Activated CD4-positive, alpha-beta T cell treated with anti-CD3 and anti-CD28 coated beads, Interleukin-2, amount 10 ng/mL, durations not matched to agents 24 days and 14 days (primary cell): ENCODE measurements around the gene ENAH. TPM values are rescaled to one million over a fixed set of nuclear protein-coding genes. Genes with fewer than 3 reads are reported as not detected.

ENCODE experiments used
- DNase-seq: peaks from one replicate; pipeline ENCODE4 v3.0.0; 2022
- H3K27ac Mint-ChIP-seq: one replicate; pipeline ENCODE4 v1.8.0; 2022; ENCODE audit warnings: mild to moderate bottlenecking, mixed read lengths
- H3K27me3 Mint-ChIP-seq: one replicate; pipeline ENCODE4 v1.8.0; 2022; ENCODE audit warnings: mixed read lengths
- H3K36me3 Mint-ChIP-seq: one replicate; pipeline ENCODE4 v1.8.0; 2022; ENCODE audit warnings: low read depth, mild to moderate bottlenecking, mixed read lengths
- H3K4me1 Mint-ChIP-seq: one replicate; pipeline ENCODE4 v1.8.0; 2021; ENCODE audit warnings: mixed read lengths
- H3K4me3 Mint-ChIP-seq: one replicate; pipeline ENCODE4 v1.8.0; 2022; ENCODE audit warnings: mild to moderate bottlenecking, moderate library complexity, mixed read lengths
- H3K9me3 Mint-ChIP-seq: one replicate; pipeline ENCODE4 v1.8.0; 2021; ENCODE audit warnings: mixed read lengths
- intact Hi-C: fragments of 100-400 bp; cut with micrococcal nuclease; formaldehyde crosslinking; loops from one replicate; pipeline ENCODE4 v1.15.1; 2023
- total RNA-seq: library from RNA; stranded (reverse); gene quantifications from 2 replicates; pipeline ENCODE4 v1.2.3, GENCODE V29; 2022

The ENAH gene
- total RNA-seq, 1 donor from 2014 or later: 0.33 TPM

DNA sequence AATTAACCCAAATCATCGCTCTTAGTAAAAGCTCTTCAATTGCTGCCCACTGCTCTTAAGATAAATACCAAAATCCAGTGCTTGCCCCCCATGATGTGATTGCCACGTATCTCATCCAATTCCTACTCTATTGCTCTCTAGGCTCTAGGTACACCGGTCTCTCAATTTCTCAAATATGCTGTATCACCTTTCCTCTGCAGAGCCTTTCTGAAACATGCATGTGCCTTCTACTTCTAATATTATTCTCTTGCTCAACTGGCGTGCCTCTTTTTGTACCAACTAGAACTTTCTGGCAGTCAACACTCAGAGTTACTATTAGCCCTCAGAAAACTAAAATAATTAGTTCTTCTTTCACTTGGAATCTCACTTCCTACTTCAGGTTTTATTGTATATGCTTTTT is 113.3 kb downstream of the ENAH start:
- intact Hi-C loops: no loop called here
- Mint-ChIP-seq H3K4me1 (no peaks in the 10 kb centered on the region), H3K36me3 (no peaks in the 10 kb centered on the region), H3K4me3 (no peak overlapping the region), H3K27me3 (peaks cover 29% of the 10 kb centered on the region), H3K9me3 (no peaks in the 10 kb centered on the region), H3K27ac (no peak overlapping the region)
- DNase-seq: no peak

DNA sequence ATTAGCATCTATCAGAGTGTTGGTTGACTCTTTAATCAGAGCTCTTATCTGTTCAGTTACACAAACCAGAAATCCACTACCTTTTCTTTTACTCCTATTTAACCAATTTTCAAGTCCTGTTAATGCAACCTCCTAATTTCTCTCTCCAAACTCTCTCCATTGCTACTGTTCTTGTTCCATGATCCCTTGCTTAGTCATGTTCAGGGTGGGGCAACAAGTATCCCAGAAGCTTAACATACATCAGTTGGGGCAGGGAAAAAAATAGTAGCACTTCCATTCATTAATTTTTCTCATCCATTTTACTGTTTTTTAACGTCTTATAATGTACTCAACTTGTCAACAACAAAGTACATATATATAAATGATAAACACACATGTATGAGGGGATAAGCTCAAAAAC is 113.9 kb downstream of the ENAH start:
- Mint-ChIP-seq H3K27ac (no peak overlapping the region), H3K9me3 (no peaks in the 10 kb centered on the region), H3K4me3 (no peak overlapping the region), H3K27me3 (peaks cover 31% of the 10 kb centered on the region), H3K36me3 (no peaks in the 10 kb centered on the region), H3K4me1 (no peaks in the 10 kb centered on the region)
- no peak for DNase-seq
- intact Hi-C loops: no loop called here

DNA sequence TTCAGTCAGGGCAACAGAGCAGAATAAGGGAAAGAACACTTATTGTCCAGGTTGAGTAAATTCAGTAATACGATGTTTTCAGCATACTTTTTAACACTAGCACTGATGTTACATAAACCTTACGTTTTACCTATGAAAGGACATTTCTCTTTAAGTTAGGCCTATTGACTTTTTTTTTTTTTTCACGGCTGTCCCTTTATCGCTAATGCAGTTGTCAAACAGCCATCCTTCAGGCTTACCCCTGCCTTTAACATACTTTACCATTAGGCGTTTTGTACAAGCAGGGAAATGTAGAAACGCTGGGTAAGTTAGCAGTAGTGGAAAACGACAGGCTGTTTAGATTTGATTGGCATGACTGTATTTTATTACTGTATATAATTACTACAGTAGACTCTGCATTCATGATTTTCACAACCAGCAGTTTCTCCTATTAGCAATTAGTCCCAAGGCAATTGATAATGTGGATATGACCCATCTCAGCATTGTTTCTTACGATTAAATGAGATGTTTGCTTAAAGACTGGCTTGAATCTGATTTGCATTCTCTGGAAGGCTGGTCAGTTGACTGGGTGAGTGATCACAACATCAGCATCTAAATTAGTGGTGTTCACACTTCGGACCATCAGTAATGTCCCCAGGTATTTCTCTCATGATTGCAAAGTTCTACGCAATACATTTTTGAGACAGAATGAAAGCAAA is 115.2 kb downstream of the ENAH start:
- intact Hi-C loops: no loop called here
- no peaks in the 10 kb centered on the region for H3K9me3 Mint-ChIP-seq
- H3K4me3 Mint-ChIP-seq: no peak overlapping the region
- no peaks in the 10 kb centered on the region for H3K4me1 Mint-ChIP-seq
- H3K27ac Mint-ChIP-seq: no peak overlapping the region
- no peak for DNase-seq
- no peaks in the 10 kb centered on the region for H3K36me3 Mint-ChIP-seq
- H3K27me3 Mint-ChIP-seq: peaks cover 42% of the 10 kb centered on the region

DNA sequence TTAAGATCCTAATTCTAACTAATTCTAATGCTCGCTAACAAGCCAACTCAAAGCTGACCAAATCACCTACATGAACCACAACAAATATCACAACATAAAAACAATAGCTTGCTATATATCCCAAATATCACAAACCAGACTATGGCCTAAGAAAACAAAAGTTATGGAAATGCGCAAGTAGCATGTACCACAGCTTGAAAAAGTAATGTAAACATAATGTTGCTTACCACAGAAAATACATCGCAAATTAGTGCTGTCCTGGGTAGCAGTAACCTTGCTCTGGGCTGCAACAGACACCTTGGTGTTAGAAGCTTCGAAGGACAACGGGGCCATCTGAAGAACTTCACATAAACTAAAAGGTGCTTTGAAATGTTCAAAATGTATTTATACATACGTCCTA is 117.6 kb downstream of the ENAH start:
- no peaks in the 10 kb centered on the region for H3K4me1 Mint-ChIP-seq
- no peaks in the 10 kb centered on the region for H3K36me3 Mint-ChIP-seq
- no peaks in the 10 kb centered on the region for H3K9me3 Mint-ChIP-seq
- no peak overlapping the region for H3K4me3 Mint-ChIP-seq
- no peak for DNase-seq
- H3K27ac Mint-ChIP-seq: no peak overlapping the region
- peaks cover 49% of the 10 kb centered on the region for H3K27me3 Mint-ChIP-seq
- intact Hi-C loops: no loop called here

DNA sequence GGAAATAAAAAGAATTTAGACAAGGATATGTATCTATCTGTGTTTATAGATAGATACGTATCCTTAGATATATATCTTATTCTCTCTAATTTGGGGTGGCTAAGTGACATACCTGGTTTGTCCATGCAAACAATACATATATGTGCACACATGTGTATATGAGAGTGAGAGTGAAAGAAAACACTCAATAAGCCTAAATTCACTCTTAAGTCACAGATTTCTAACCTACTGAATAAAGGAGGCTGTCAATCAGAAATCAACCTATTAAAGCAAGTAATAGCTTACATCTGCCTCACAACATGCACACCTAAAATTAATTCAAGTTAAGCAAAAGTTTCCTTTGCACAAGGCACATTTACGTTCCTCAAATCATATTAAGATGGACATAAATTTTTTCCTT is 118.2 kb downstream of the ENAH start:
- no peak for DNase-seq
- H3K4me1 Mint-ChIP-seq: no peaks in the 10 kb centered on the region
- H3K27me3 Mint-ChIP-seq: peaks cover 49% of the 10 kb centered on the region
- no peak overlapping the region for H3K27ac Mint-ChIP-seq
- no peaks in the 10 kb centered on the region for H3K36me3 Mint-ChIP-seq
- no peaks in the 10 kb centered on the region for H3K9me3 Mint-ChIP-seq
- H3K4me3 Mint-ChIP-seq: no peak overlapping the region
- intact Hi-C loops: no loop called here

DNA sequence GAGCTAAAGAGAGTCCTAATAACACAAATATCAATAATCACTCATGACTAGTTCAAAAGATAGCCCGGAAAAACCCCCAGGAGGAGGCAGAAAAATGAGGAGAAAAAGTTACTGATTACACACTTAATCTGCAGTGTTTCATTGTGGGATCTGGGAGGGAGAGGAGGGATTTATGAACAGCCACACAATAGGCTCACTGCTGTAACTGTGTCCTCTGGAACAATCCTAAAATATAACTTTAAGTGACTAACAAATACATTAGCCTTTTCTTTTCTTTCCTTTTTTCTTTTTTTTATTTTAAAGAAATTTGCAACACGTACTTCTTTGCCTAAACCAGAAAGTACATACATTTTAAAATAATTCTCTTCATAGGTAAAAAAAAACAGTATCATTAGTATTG is 118.8 kb downstream of the ENAH start:
- Mint-ChIP-seq H3K9me3 (no peaks in the 10 kb centered on the region), H3K27me3 (peaks cover 46% of the 10 kb centered on the region), H3K4me3 (no peak overlapping the region), H3K27ac (no peak overlapping the region), H3K36me3 (no peaks in the 10 kb centered on the region), H3K4me1 (no peaks in the 10 kb centered on the region)
- intact Hi-C loops: no loop called here
- no peak for DNase-seq

DNA sequence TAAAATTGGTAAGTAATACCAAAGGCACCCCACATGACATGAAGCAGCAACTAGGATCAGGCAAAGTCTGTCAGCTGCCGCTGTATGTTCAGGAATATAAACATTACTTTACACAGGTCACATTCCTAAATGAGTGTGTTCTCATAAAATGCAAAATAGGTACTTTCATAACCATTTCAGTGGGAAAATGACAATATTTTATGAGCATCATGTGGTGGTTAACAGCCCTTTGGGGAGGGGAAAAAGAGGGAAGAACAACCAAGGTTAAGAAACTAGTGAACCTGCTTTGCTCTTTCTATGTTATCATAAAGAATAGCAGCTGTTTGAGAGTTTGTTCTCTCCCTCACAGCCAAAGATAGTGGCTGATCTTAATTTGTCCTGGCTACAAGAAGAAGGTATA is 119.7 kb downstream of the ENAH start:
- peaks cover 38% of the 10 kb centered on the region for H3K27me3 Mint-ChIP-seq
- intact Hi-C loops: no loop called here
- H3K27ac Mint-ChIP-seq: no peak overlapping the region

DNA sequence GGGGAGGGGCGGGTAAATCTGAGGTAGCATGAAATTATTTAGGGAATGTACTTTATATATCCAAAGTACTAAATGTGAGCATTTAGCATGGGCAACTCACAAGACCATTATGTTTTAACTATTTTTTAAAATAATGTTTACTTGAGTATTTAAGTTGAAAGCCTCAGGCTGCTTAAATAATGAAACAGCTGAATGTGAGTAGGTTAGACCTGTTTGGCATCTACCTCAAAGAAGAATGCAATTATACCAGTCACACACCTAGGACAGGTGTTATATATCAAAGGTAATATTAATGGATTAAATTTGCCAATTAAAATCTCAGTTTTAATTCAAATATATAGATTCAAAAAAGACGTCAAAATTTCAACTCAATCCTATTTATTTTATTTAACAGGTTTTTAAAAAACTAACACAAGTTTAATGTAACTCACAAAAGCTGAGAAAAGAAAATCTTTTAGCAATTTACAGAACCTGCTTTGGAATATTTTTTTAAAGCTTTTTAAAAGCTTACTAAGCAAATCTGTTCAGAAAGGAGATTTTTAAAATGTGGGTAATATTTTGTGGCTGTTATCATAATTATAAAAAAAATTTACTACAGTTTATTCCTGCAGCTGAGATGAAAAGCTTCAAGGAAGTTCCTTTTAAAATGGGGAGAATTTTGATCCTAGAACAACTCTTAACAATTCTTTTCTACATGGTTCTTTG is 120.5 kb downstream of the ENAH start:
- no peaks in the 10 kb centered on the region for H3K36me3 Mint-ChIP-seq
- intact Hi-C loops: no loop called here
- H3K9me3 Mint-ChIP-seq: no peaks in the 10 kb centered on the region
- no peak overlapping the region for H3K4me3 Mint-ChIP-seq
- H3K27ac Mint-ChIP-seq: no peak overlapping the region
- no peaks in the 10 kb centered on the region for H3K4me1 Mint-ChIP-seq
- peaks cover 35% of the 10 kb centered on the region for H3K27me3 Mint-ChIP-seq
- no peak for DNase-seq

More for the DNA sequence above, 119.7 kb downstream of the ENAH start:
- Mint-ChIP-seq H3K4me1 (no peaks in the 10 kb centered on the region), H3K36me3 (no peaks in the 10 kb centered on the region), H3K9me3 (no peaks in the 10 kb centered on the region), H3K4me3 (no peak overlapping the region)
- DNase-seq: no peak

DNA sequence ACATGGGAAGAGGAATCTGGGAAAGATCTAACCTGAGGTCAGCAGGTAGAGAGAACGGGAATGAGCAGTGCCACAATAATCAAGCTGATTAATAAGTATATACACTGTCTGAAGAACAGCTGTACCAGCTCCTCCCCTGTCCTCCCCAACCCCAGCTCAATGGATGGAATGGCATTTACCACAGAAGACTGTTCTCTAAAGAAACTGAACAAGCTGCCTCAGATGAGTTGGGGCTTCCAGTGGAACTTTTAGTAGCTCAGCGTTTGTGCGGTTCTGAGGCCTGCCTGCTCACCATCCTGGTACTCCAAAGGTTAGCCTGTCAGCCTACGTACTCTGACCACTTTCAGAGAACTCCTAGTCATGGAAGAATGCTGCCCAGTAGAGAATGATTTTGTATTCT is 123.2 kb downstream of the ENAH start:
- H3K27me3 Mint-ChIP-seq: peaks cover 28% of the 10 kb centered on the region
- H3K4me3 Mint-ChIP-seq: no peak overlapping the region
- no peak overlapping the region for H3K27ac Mint-ChIP-seq
- H3K4me1 Mint-ChIP-seq: no peaks in the 10 kb centered on the region
- no peaks in the 10 kb centered on the region for H3K9me3 Mint-ChIP-seq
- H3K36me3 Mint-ChIP-seq: no peaks in the 10 kb centered on the region
- intact Hi-C loops: no loop called here
- no peak for DNase-seq

DNA sequence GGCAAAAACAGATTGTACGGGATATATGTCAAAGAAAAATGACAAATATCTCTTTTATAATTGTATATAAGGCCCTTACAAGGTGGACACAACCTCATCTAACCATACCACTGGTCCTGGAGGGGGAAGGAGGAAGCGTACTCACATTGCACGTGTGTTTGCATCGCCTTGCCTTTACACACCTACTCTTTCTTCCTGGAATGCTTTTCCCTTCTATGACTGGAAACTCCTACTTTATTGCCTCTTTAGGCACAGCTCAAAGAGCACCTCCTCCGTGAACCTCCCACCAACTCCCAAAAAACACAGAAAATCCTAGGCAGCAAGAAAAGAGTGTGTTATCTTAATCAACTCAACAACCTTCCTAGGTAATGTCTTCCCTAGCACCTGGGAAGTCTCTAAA is 125.3 kb downstream of the ENAH start:
- no peaks in the 10 kb centered on the region for H3K4me1 Mint-ChIP-seq
- no peak overlapping the region for H3K4me3 Mint-ChIP-seq
- DNase-seq: no peak
- intact Hi-C loops: no loop called here
- no peaks in the 10 kb centered on the region for H3K36me3 Mint-ChIP-seq
- H3K27me3 Mint-ChIP-seq: peaks cover 18% of the 10 kb centered on the region
- H3K9me3 Mint-ChIP-seq: no peaks in the 10 kb centered on the region
- no peak overlapping the region for H3K27ac Mint-ChIP-seq

DNA sequence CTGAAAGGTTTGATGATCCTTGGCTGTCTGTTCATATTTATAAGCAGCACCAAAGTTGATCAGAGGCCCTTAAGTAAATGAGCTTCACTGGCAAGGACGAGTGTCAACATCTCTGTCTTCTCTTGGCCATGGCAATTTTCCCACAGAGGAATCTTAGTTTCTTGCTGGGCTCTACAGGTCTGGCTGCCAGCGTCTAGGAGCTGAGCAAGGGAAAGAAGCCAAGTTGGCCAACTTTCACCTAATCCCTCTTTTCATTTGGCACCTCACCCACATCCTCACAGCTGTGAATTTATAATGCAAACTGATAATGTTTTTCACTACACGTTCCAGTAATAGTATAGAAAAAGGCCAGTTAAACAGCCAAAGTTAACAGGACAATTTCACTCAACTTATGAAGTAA is 126.0 kb downstream of the ENAH start:
- Mint-ChIP-seq H3K4me1 (no peaks in the 10 kb centered on the region), H3K36me3 (no peaks in the 10 kb centered on the region), H3K4me3 (no peak overlapping the region), H3K27ac (no peak overlapping the region), H3K9me3 (no peaks in the 10 kb centered on the region), H3K27me3 (peaks cover 18% of the 10 kb centered on the region)
- intact Hi-C loops: no loop called here
- DNase-seq: no peak

DNA sequence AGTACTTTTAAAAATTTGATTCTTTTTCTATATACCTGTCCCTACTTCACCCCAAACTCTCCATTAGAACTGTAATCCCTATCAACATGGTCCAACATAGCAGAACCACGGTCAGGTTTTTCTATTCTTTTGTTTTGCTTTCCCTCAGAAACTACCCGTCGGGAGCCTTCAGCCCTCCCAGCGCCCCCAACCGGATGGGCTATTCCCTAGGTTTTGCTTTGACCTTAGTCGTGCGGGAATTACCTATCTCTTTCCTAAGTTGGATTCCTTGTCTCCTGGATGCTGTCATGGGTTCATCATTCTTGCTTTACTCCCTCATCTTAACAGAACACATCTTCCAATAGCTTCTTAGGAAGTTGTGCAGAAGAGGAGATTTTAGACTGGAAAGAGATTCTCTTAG is 127.5 kb downstream of the ENAH start:
- Mint-ChIP-seq H3K4me1 (no peaks in the 10 kb centered on the region), H3K27ac (no peak overlapping the region), H3K9me3 (no peaks in the 10 kb centered on the region), H3K4me3 (no peak overlapping the region), H3K27me3 (peaks cover 9% of the 10 kb centered on the region), H3K36me3 (no peaks in the 10 kb centered on the region)
- DNase-seq: no peak
- intact Hi-C loops: no loop called here

DNA sequence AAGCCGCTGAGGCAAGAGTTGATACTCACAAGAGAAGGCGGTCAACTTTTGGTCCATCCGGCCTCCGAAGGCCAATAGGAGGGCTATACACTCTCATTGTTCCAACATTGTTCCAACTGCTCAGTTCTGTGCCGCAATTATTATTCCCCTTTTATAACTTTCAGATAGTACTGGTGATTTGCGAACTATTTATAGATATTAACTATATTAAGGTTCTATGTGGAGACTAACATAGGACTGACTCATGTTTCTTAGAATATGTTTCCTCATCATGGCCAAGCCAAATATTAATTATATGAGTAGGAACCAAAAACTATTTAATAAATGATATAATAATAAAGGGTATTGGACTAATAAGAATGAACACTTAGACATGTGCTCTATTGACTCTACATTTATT is 128.4 kb downstream of the ENAH start:
- DNase-seq: no peak
- intact Hi-C loops: no loop called here
- Mint-ChIP-seq H3K27me3 (peaks cover 8% of the 10 kb centered on the region), H3K27ac (no peak overlapping the region), H3K36me3 (no peaks in the 10 kb centered on the region), H3K4me3 (no peak overlapping the region), H3K9me3 (no peaks in the 10 kb centered on the region), H3K4me1 (no peaks in the 10 kb centered on the region)

DNA sequence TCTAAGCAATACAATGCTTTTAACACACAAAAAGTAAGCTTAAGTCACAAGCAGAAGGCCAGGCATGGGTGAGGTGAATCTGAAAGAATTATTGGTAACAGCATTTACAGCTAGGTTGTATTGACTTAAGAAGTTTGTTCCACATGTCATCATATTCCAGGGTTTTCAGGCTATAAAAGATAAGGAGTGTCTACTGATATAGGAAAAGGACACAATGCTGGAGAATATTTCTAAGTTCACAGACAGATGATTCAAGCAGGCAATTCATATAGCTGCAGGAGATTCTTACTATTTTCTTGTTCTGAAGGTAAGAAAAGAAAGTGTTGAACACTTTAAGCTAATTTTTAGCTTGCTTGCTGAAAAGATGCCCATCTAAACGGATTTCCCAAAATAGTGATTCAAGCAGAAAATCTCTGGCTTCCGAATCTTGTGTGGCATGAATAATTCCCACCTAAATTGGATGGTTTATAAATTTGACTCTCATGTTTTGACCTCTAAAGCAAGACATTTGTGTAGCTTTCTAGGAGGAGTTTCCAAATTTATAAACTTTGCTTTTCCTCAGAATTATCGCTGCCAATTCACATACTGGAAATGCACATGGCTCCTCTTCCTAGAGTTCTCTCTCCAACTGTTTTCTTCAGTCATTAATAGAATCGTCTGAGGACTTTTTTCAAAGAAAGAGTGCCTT is 129.5 kb downstream of the ENAH start:
- Mint-ChIP-seq H3K27ac (no peak overlapping the region), H3K36me3 (no peaks in the 10 kb centered on the region), H3K27me3 (peaks cover 12% of the 10 kb centered on the region), H3K9me3 (no peaks in the 10 kb centered on the region), H3K4me3 (no peak overlapping the region), H3K4me1 (no peaks in the 10 kb centered on the region)
- intact Hi-C loops: no loop called here
- DNase-seq: no peak
